GM13977 (cell line): ENCODE data around the gene SERPINA1.

Experiments used
- DNase-seq: peaks from one replicate; pipeline ENCODE4 v3.0.0; 2012; ENCODE audit warnings: low spot score
- in situ Hi-C: fragments of 300-500 bp; cut with MboI; formaldehyde crosslinking; loops from one replicate; pipeline ENCODE4 v1.12.0; 2022; ENCODE audit warnings: low sequenced_read_pairs, low pct_unique_long_range_greater_than_20kb, mixed read lengths, inconsistent platforms; ENCODE audit not compliant: unreplicated experiment
- TF ChIP-seq, protein P1 (sequence below): IDR thresholded peaks from 2 replicates; pipeline ENCODE4 v1.5.1; 2012; ENCODE audit warnings: mild to moderate bottlenecking, control low read depth; ENCODE audit not compliant: insufficient read depth; ENCODE audit errors: extremely low read depth, missing control alignments

The SERPINA1 gene

DNA sequence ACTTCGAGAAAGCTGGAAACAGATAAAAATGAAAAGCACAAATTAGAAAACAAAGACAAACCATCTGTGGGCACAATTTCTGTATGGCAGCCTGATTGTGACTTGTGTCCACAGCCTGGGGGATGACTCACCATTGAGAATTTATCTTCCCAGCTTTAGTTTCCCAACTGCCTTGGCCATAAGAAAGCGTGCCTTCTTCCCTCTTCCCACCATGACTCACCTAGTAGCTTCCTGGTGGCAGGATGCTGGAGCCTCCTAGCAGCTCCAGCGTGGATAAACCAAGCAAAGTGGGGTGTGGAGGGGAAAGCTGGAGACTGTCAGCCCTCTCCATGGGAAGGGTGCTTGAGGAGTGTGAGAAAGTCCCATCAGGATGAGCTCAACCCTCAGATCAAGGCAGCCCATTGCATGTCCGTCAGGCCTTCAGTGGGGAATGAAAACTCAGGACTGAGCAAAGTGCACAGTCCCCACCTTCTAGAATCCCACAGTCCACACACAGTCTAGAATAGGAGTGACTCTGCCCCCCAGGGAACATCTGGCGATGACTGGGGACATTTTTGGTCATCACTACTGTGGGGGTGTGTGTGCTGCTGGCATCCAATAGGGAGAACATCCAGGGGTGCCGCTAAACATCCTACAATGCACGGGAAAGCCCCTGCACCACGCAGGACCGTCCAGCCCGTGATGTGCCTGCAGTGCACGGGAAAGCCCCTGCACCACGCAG lies 42.9 kb downstream of the SERPINA1 start:
- TF ChIP-seq, protein P1, sequence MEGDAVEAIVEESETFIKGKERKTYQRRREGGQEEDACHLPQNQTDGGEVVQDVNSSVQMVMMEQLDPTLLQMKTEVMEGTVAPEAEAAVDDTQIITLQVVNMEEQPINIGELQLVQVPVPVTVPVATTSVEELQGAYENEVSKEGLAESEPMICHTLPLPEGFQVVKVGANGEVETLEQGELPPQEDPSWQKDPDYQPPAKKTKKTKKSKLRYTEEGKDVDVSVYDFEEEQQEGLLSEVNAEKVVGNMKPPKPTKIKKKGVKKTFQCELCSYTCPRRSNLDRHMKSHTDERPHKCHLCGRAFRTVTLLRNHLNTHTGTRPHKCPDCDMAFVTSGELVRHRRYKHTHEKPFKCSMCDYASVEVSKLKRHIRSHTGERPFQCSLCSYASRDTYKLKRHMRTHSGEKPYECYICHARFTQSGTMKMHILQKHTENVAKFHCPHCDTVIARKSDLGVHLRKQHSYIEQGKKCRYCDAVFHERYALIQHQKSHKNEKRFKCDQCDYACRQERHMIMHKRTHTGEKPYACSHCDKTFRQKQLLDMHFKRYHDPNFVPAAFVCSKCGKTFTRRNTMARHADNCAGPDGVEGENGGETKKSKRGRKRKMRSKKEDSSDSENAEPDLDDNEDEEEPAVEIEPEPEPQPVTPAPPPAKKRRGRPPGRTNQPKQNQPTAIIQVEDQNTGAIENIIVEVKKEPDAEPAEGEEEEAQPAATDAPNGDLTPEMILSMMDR: no peak
- in situ Hi-C loops: no loop called here
- DNase-seq: no peak

DNA sequence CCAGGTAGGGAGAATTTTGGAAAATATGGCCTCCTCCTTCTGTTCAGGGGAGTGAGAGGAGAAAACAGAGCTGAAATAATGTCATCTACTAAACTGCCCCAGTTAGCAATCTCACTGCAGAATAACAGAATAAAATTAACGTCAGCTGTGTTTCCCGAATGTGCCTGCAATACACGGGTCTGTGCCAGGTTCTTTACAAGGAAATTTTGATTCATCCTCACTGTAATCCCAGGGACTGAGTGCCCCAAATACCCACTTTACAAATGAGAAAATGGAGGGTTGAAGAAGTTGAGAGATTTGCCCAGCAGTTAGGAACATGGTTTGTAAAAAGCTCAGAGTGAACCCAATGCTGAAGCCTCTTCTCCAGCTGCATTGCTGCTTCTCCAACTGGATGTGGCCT lies 44.0 kb downstream of the SERPINA1 start:
- in situ Hi-C loops: no loop called here
- TF ChIP-seq, protein P1: no peak
- DNase-seq: no peak

GRCh38 chr14:94343238-94344005 lies 45.0 kb downstream of the SERPINA1 start:
- TF ChIP-seq, protein P1: no peak
- in situ Hi-C loops: no loop called here
- DNase-seq: no peak

DNA sequence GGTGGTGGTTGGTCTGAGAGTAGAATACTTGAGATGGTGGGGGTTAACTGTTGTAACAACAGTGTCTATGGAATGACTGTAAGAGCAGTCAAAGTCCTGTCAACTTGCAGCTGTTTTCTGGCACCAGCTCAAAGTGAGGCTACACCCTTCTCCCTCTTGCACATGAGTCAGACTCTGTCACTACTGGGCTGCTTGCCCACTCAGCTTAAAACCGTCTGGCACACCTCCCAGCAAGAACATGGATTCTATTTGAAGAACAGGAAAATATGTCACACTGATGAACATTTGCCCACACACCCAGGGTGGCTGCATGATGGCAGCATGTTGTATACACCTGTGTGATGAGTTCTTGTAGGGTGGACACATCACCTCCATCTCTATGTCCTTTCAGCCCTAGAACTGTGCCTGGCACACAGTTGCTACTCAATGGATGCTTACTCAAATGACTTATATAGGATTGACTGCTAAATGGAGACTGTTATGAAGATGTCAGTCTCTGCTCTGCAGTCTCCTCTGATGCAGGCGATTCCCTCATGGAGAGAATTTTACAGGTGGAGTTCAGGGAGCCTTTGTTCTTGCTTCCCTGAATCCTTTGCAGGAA lies 46.0 kb downstream of the SERPINA1 start:
- TF ChIP-seq, protein P1: no peak
- in situ Hi-C loops: no loop called here
- DNase-seq: no peak

DNA sequence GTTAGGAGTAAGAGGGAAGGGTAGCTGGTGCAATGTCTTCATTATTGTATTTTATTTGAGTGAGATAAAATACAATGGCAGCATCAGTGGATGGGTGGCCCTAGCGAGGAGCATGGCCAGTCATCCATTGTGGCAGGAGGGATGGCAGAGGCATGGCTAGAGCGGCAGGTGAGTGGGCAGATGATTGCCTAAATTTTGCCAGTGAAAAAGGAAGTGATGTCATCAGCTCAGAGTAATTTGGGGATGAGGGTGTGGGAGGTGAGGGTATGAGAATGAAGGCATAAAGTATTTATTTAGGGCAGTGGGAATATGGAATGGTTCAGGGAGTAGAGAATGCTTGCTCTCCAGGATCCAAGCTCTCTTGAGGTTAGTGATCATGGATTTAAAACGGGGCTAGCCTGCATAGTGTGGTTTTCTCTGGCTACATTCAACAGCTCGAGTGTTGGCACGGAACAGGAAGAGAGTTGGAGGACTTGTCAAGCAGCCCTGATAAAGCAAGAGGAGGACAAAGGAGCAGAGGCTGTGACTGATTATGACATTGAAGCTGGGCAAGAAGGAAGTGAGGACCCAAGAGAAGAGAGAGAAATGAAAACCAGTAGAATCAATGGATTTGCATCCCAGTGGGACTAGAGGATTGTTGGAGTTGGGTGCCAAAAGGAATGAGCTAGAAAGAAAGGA lies 46.6 kb downstream of the SERPINA1 start:
- in situ Hi-C loops: no loop called here
- TF ChIP-seq, protein P1: no peak
- DNase-seq: no peak

DNA sequence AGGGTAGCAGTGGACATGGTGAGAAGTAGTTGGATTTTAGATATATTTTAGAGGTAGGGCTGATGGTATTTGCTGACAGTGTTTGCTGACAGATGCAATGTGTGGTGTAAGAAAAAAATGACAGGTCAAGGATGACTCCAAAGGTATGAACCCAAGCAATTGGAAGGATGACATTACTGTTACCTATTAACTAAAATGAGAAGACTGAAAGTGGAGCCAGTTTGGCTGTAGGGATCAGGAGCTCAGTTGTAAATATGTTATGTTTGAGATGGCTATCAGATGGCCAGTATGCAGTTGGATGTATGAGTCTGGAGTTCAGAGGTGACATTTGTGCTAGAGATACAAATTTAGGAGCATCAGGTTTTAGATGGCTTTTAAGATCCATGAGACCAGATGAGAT lies 47.9 kb downstream of the SERPINA1 start:
- no peak for DNase-seq
- TF ChIP-seq, protein P1: no peak
- in situ Hi-C loops: no loop called here
